WTC11 (cell line): ENCODE measurements around the gene KCNH8. TPM values are rescaled to one million over a fixed set of nuclear protein-coding genes. Genes with fewer than 3 reads are reported as not detected.

Experiments used
- ATAC-seq: fragments of 200-7000 bp; cut with Tn5 transposase; 2 replicates; pipeline ENCODE4 v1.10.0; 2021; ENCODE audit warnings: mild to moderate bottlenecking, moderate library complexity
- CTCF ChIA-PET: fragments of 300-600 bp; sonication (Branson Sonifier 250); formaldehyde crosslinking; loops from one replicate; lab custom pipeline; 2021; ENCODE audit warnings: antibody characterized with exemption; lab: Charles Lee
- POLR2A ChIA-PET: fragments of 350-600 bp; sonication (Branson Sonifier 250); formaldehyde crosslinking; loops from one replicate; lab custom pipeline; 2021; ENCODE audit warnings: antibody characterized with exemption; lab: Charles Lee
- DNase-seq: peaks from one replicate; pipeline ENCODE4 v3.0.0; 2021; ENCODE audit warnings: low spot score
- H3K27ac Mint-ChIP-seq: 2 replicates; pipeline ENCODE4 v1.8.0; 2021; ENCODE audit warnings: mixed read lengths
- H3K27me3 Mint-ChIP-seq: 2 replicates; pipeline ENCODE4 v1.8.0; 2021; ENCODE audit warnings: low read depth, mild to moderate bottlenecking, moderate library complexity, mixed read lengths
- H3K36me3 Mint-ChIP-seq: 2 replicates; pipeline ENCODE4 v1.8.0; 2021; ENCODE audit warnings: mixed read lengths
- H3K4me1 Mint-ChIP-seq: 2 replicates; pipeline ENCODE4 v1.8.0; 2022; ENCODE audit warnings: mixed read lengths
- H3K4me3 Mint-ChIP-seq: 2 replicates; pipeline ENCODE4 v1.8.0; 2021; ENCODE audit warnings: mild to moderate bottlenecking, moderate library complexity, mixed read lengths
- H3K9me3 Mint-ChIP-seq: 2 replicates; pipeline ENCODE4 v1.8.0; 2021; ENCODE audit warnings: mixed read lengths
- GRHL2 ChIP-seq: fragments of 250-450 bp; sonication (Bioruptor Pico); IDR thresholded peaks from 2 replicates; pipeline ENCODE4 v1.8.0; 2022; ENCODE audit warnings: mild to moderate bottlenecking, moderate library complexity; ENCODE audit not compliant: insufficient replicate concordance, severe bottlenecking
- MYBL2 ChIP-seq: sonication (generic); formaldehyde crosslinking; IDR thresholded peaks from 2 replicates; pipeline ENCODE4 v1.8.1; 2023; ENCODE audit warnings: mild to moderate bottlenecking, moderate library complexity, missing genetic modification reagents
- NR2C2 ChIP-seq: sonication (generic); formaldehyde crosslinking; IDR thresholded peaks from 2 replicates; pipeline ENCODE4 v1.8.0; 2022; ENCODE audit warnings: mild to moderate bottlenecking, missing genetic modification reagents
- NR3C1 ChIP-seq: sonication (generic); formaldehyde crosslinking; conservative IDR thresholded peaks from 2 replicates; pipeline ENCODE4 v1.8.1; 2023; ENCODE audit warnings: low read depth, mild to moderate bottlenecking, missing genetic modification reagents
- OVOL2 ChIP-seq: fragments of 250-450 bp; sonication (Bioruptor Pico); IDR thresholded peaks from 2 replicates; pipeline ENCODE4 v1.9.0; 2021; ENCODE audit warnings: mild to moderate bottlenecking, borderline replicate concordance
- SOX15 ChIP-seq: fragments of 250-450 bp; sonication (Bioruptor Pico); IDR thresholded peaks from 2 replicates; pipeline ENCODE4 v1.9.0; 2021; ENCODE audit warnings: mild to moderate bottlenecking
- SP1 ChIP-seq: sonication (generic); formaldehyde crosslinking; conservative IDR thresholded peaks from 2 replicates; pipeline ENCODE4 v1.8.1; 2022; ENCODE audit warnings: missing genetic modification reagents
- ZBTB21 ChIP-seq: sonication (generic); formaldehyde crosslinking; IDR thresholded peaks from 2 replicates; pipeline ENCODE4 v1.8.1; 2023; ENCODE audit warnings: mild to moderate bottlenecking, missing genetic modification reagents, borderline replicate concordance
- ZNF219 ChIP-seq: sonication (generic); formaldehyde crosslinking; IDR thresholded peaks from 2 replicates; pipeline ENCODE4 v1.8.0; 2023; ENCODE audit warnings: missing genetic modification reagents, mild to moderate bottlenecking, borderline replicate concordance
- ZNF263 ChIP-seq: sonication (generic); formaldehyde crosslinking; IDR thresholded peaks from 2 replicates; pipeline ENCODE4 v1.8.1; 2022; ENCODE audit warnings: low read depth, mild to moderate bottlenecking, moderate library complexity, missing genetic modification reagents
- ZNF416 ChIP-seq: fragments of 250-450 bp; sonication (Bioruptor Pico); IDR thresholded peaks from 2 replicates; pipeline ENCODE4 v1.9.0; 2021; ENCODE audit warnings: mild to moderate bottlenecking, inconsistent platforms
- ZNF671 ChIP-seq: fragments of 250-450 bp; sonication (Bioruptor Pico); IDR thresholded peaks from 2 replicates; pipeline ENCODE4 v1.8.0; 2021; ENCODE audit warnings: mild to moderate bottlenecking
- total RNA-seq: library from RNA; stranded (reverse); gene quantifications from 3 replicates; pipeline ENCODE4 v1.2.3, GENCODE V29; 2021
- TF ChIP-seq, protein P1 (sequence below): fragments of 250-450 bp; sonication (Bioruptor Pico); conservative IDR thresholded peaks from 2 replicates; pipeline ENCODE4 v1.9.0; 2021; ENCODE audit warnings: mild to moderate bottlenecking
- TF ChIP-seq, protein P2 (sequence below): sonication (generic); formaldehyde crosslinking; IDR thresholded peaks from 2 replicates; pipeline ENCODE4 v1.8.0; 2023; ENCODE audit warnings: missing genetic modification reagents
- TF ChIP-seq, protein P3 (sequence below): sonication (generic); formaldehyde crosslinking; IDR thresholded peaks from 2 replicates; pipeline ENCODE4 v1.8.1; 2022; ENCODE audit warnings: low read depth, mild to moderate bottlenecking, moderate library complexity, missing genetic modification reagents, borderline replicate concordance
- TF ChIP-seq, protein P4 (sequence below): fragments of 250-450 bp; sonication (Bioruptor Pico); IDR thresholded peaks from 2 replicates; pipeline ENCODE4 v1.8.0; 2021; ENCODE audit warnings: mild to moderate bottlenecking
- TF ChIP-seq, protein P5 (sequence below): sonication (generic); formaldehyde crosslinking; IDR thresholded peaks from 2 replicates; pipeline ENCODE4 v1.8.1; 2022; ENCODE audit warnings: low read depth, missing genetic modification reagents, borderline replicate concordance
- TF ChIP-seq, protein P6 (sequence below): sonication (generic); formaldehyde crosslinking; IDR thresholded peaks from 2 replicates; pipeline ENCODE4 v1.8.1; 2022; ENCODE audit warnings: missing genetic modification reagents, borderline replicate concordance
- TF ChIP-seq, protein P7 (sequence below): sonication (generic); formaldehyde crosslinking; IDR thresholded peaks from 2 replicates; pipeline ENCODE4 v1.8.1; 2023; ENCODE audit warnings: mild to moderate bottlenecking, missing genetic modification reagents, moderate library complexity
- TF ChIP-seq, protein P8 (sequence below): sonication (generic); formaldehyde crosslinking; IDR thresholded peaks from 2 replicates; pipeline ENCODE4 v1.8.0; 2022; ENCODE audit warnings: mild to moderate bottlenecking, missing genetic modification reagents

The KCNH8 gene
- total RNA-seq, 1 experiment from 2014 or later = 2.8 TPM

DNA sequence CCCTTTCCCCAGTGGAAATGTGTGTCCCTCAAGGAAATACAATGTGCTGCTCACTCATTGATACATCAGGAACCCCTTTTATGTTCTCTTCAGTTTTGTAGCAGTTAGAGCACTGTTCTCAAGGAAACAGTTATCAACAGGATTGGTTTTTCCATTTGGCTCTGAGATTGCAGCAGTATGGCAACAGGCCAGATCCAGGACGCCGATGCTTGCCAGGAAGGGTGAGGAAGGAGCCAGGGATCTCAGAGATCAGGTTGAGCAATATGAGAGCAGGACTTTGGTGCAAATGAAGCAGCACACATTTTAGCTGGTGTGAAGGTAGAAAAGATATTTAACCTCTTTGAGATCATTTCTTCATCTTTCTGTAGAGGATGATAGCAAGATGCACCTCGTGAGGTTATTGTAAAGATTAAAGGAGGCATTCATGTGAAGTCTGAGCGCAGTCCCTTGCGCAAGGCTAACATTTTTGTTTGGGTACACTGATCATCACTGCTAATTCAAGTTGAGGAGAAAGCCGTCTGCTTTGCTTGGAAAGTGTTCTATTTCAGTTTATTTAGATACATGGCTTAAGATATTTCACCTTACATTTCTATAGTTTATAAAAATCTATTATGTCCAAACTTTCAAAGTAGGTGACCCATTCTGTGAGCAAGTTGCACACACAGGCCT is 68.5 kb downstream of the KCNH8 start (continued):
- TF ChIP-seq, protein P1, sequence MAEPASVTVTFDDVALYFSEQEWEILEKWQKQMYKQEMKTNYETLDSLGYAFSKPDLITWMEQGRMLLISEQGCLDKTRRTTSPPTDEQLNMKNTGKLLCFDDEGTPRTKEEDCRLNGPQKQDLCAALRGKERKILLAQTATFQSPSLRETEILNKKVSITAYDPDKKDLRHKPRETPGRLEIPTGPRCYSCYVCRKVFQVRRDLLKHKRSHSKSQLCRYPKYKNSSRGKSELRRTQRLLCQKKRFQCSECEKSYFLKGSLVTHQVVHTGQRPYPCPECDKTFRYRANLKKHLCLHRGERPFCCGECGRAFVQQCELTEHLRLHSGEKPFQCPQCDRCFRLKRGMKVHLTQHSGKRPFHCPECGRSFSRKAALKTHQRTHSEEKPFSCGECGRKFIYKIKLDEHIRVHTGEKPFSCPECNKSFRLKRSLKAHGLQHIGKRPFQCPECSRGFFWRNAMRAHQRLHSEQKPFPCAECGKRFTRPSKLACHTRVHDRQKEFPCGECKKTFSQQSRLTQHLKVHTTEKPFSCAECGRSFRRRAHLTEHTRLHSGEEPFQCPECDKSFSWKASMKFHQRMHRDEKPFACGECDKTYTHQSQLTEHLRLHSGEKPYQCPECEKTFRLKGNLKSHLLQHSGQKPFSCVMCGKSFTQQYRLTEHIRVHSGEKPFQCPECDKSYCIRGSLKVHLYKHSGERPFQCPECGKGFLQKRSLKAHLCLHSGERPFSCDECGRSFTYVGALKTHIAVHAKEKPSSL (CRISPR knock-in tag) = no peak
- no peak for TF ChIP-seq GRHL2 (CRISPR knock-in tag)
- TF ChIP-seq, protein P2, sequence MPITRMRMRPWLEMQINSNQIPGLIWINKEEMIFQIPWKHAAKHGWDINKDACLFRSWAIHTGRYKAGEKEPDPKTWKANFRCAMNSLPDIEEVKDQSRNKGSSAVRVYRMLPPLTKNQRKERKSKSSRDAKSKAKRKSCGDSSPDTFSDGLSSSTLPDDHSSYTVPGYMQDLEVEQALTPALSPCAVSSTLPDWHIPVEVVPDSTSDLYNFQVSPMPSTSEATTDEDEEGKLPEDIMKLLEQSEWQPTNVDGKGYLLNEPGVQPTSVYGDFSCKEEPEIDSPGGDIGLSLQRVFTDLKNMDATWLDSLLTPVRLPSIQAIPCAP (CRISPR knock-in tag) = no peak
- TF ChIP-seq, protein P3, sequence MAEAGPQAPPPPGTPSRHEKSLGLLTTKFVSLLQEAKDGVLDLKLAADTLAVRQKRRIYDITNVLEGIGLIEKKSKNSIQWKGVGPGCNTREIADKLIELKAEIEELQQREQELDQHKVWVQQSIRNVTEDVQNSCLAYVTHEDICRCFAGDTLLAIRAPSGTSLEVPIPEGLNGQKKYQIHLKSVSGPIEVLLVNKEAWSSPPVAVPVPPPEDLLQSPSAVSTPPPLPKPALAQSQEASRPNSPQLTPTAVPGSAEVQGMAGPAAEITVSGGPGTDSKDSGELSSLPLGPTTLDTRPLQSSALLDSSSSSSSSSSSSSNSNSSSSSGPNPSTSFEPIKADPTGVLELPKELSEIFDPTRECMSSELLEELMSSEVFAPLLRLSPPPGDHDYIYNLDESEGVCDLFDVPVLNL = no peak
- TF ChIP-seq, protein P4, sequence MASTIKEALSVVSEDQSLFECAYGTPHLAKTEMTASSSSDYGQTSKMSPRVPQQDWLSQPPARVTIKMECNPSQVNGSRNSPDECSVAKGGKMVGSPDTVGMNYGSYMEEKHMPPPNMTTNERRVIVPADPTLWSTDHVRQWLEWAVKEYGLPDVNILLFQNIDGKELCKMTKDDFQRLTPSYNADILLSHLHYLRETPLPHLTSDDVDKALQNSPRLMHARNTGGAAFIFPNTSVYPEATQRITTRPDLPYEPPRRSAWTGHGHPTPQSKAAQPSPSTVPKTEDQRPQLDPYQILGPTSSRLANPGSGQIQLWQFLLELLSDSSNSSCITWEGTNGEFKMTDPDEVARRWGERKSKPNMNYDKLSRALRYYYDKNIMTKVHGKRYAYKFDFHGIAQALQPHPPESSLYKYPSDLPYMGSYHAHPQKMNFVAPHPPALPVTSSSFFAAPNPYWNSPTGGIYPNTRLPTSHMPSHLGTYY (CRISPR knock-in tag) = no peak
- TF ChIP-seq NR3C1 = no peak

DNA sequence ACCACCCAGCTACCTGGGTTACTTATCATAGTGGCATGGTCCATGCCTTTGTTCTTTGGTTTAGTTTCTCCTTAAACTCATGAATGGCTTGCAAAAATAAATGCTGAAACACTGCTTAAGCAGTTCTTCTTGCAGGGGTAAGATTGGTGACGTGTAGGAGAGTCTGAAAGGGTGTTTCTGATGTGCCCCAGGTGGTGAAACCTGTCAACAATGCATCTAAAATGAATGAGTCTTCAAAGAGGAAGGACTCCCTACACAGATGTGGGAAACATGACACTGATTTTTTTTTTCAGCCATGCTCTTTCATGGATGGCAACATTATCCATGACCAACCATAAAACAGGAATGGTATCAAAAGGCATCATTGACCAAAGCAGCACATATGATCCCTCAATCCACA is 72.0 kb downstream of the KCNH8 start:
- POLR2A ChIA-PET = no interaction called here
- H3K27me3 Mint-ChIP-seq = no peaks in the 10 kb centered on the region
- ATAC-seq (no peak), DNase-seq (no peak)
- no peak overlapping the region for H3K27ac Mint-ChIP-seq
- H3K9me3 Mint-ChIP-seq = no peaks in the 10 kb centered on the region
- H3K4me1 Mint-ChIP-seq = peaks cover 14% of the 10 kb centered on the region
- no peaks in the 10 kb centered on the region for H3K36me3 Mint-ChIP-seq
- TF ChIP-seq, protein P5, sequence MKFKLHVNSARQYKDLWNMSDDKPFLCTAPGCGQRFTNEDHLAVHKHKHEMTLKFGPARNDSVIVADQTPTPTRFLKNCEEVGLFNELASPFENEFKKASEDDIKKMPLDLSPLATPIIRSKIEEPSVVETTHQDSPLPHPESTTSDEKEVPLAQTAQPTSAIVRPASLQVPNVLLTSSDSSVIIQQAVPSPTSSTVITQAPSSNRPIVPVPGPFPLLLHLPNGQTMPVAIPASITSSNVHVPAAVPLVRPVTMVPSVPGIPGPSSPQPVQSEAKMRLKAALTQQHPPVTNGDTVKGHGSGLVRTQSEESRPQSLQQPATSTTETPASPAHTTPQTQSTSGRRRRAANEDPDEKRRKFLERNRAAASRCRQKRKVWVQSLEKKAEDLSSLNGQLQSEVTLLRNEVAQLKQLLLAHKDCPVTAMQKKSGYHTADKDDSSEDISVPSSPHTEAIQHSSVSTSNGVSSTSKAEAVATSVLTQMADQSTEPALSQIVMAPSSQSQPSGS = no peak
- TF ChIP-seq SOX15 (CRISPR knock-in tag) (no peak), OVOL2 (CRISPR knock-in tag) (no peak), ZNF416 (CRISPR knock-in tag) (no peak)
- TF ChIP-seq, protein P6, sequence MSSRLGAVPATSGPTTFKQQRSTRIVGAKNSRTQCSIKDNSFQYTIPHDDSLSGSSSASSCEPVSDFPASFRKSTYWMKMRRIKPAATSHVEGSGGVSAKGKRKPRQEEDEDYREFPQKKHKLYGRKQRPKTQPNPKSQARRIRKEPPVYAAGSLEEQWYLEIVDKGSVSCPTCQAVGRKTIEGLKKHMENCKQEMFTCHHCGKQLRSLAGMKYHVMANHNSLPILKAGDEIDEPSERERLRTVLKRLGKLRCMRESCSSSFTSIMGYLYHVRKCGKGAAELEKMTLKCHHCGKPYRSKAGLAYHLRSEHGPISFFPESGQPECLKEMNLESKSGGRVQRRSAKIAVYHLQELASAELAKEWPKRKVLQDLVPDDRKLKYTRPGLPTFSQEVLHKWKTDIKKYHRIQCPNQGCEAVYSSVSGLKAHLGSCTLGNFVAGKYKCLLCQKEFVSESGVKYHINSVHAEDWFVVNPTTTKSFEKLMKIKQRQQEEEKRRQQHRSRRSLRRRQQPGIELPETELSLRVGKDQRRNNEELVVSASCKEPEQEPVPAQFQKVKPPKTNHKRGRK (CRISPR knock-in tag) = no peak
- CTCF ChIA-PET = interaction anchor here (1.2 kb wide), 1 partner anchor 9 kb away, joined by 3 read pairs; no protein-coding TSS in a partner anchor
- H3K4me3 Mint-ChIP-seq = no peak overlapping the region

DNA sequence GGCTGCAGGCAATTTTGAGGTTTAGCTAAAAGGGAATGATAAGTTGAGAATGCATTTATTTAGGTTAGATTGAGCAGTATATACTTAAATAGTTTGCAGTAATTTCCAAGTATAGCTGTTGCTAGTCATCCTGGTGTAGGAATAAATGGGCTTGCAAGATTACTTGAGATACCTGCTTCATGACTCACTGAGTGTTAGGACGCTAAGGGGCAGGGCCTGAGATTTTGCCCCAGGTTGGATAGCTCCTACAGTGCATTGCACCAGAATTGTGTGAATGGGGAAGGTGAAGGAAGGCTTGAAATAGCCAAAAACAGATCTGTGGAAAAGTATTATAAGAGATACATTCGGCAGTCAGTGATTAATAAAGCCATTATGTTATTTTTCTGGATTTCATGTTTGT is 72.8 kb downstream of the KCNH8 start:
- H3K27ac Mint-ChIP-seq = no peak overlapping the region
- DNase-seq (no peak), ATAC-seq (peak; percentile 81)
- H3K4me3 Mint-ChIP-seq = no peak overlapping the region
- H3K36me3 Mint-ChIP-seq = no peaks in the 10 kb centered on the region
- H3K27me3 Mint-ChIP-seq = no peaks in the 10 kb centered on the region
- POLR2A ChIA-PET = interaction anchor here (0.6 kb wide), 1 partner anchor 231 kb away, joined by 3 read pairs; no protein-coding TSS in a partner anchor
- TF ChIP-seq ZNF263 (CRISPR knock-in tag) (no peak), ZBTB21 (CRISPR knock-in tag) (no peak), ZNF671 (CRISPR knock-in tag) (no peak), MYBL2 (CRISPR knock-in tag) (no peak), SP1 (CRISPR knock-in tag) (no peak), ZNF219 (CRISPR knock-in tag) (no peak), OVOL2 (CRISPR knock-in tag) (no peak), NR2C2 (CRISPR knock-in tag) (no peak)
- TF ChIP-seq, protein P7, sequence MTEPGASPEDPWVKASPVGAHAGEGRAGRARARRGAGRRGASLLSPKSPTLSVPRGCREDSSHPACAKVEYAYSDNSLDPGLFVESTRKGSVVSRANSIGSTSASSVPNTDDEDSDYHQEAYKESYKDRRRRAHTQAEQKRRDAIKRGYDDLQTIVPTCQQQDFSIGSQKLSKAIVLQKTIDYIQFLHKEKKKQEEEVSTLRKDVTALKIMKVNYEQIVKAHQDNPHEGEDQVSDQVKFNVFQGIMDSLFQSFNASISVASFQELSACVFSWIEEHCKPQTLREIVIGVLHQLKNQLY (CRISPR knock-in tag) = no peak
- TF ChIP-seq, protein P8, sequence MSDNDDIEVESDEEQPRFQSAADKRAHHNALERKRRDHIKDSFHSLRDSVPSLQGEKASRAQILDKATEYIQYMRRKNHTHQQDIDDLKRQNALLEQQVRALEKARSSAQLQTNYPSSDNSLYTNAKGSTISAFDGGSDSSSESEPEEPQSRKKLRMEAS (CRISPR knock-in tag) = no peak
- peaks cover 14% of the 10 kb centered on the region for H3K4me1 Mint-ChIP-seq
- CTCF ChIA-PET = interaction anchor here (1.2 kb wide), 1 partner anchor 8 kb away, joined by 3 read pairs; no protein-coding TSS in a partner anchor
- H3K9me3 Mint-ChIP-seq = no peaks in the 10 kb centered on the region
